GM13976 (cell line): ENCODE data around the gene RGS1.
"Not testable (repeated sequence)": the region's sequence is repeated elsewhere in the genome, so short reads cannot be mapped to it uniquely, and the experiment has no call there.

Source experiments
- DNase-seq: peaks from one replicate; pipeline ENCODE4 v3.0.0; 2012; ENCODE audit warnings: low spot score
- in situ Hi-C: fragments of 300-500 bp; cut with MboI; formaldehyde crosslinking; loops from one replicate; pipeline ENCODE4 v1.12.0; 2022; ENCODE audit warnings: low sequenced_read_pairs, mixed read lengths, inconsistent platforms; ENCODE audit not compliant: unreplicated experiment
- TF ChIP-seq, protein P1 (sequence below): IDR thresholded peaks from 2 replicates; pipeline ENCODE4 v1.5.1; 2012; ENCODE audit warnings: borderline replicate concordance, mild to moderate bottlenecking; ENCODE audit not compliant: insufficient read depth; ENCODE audit errors: extremely low read depth, missing control alignments, control extremely low read depth

RGS1 gene, protein sequence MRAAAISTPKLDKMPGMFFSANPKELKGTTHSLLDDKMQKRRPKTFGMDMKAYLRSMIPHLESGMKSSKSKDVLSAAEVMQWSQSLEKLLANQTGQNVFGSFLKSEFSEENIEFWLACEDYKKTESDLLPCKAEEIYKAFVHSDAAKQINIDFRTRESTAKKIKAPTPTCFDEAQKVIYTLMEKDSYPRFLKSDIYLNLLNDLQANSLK

DNA sequence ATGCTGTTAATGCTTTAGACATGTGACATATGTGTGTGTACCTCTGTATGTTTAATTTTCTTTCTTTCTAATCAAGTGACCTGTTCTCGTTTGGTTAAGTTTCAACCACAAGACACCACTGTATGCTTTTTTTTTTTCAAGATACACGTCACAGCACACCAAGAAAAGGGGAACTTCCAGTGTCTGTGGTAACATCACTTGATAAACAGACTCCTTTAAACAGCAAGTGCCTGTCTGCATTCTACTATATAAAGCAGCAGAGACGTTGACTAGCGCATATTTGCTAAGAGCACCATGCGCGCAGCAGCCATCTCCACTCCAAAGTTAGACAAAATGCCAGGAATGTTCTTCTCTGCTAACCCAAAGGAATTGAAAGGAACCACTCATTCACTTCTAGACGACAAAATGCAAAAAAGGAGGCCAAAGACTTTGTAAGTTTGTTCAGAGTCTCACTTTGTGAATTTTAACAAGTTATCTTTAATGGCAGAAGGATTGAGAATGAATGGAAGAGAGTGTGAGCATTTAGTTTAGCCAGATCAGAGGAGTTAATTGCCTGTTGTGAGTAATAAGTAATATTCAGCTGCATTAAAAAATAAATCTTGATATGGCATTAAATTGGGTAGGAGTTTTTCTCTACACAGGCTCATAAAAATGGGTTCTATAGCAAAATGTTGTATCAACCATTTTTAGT is at the start of gene RGS1:
TSS of gene RGS1 (plus strand) at position 275 of the 691 bp plus-strand sequence. CDS start at position 295, 20 bp downstream.
- DNase-seq: peak; percentile 44
- TF ChIP-seq, protein P1, sequence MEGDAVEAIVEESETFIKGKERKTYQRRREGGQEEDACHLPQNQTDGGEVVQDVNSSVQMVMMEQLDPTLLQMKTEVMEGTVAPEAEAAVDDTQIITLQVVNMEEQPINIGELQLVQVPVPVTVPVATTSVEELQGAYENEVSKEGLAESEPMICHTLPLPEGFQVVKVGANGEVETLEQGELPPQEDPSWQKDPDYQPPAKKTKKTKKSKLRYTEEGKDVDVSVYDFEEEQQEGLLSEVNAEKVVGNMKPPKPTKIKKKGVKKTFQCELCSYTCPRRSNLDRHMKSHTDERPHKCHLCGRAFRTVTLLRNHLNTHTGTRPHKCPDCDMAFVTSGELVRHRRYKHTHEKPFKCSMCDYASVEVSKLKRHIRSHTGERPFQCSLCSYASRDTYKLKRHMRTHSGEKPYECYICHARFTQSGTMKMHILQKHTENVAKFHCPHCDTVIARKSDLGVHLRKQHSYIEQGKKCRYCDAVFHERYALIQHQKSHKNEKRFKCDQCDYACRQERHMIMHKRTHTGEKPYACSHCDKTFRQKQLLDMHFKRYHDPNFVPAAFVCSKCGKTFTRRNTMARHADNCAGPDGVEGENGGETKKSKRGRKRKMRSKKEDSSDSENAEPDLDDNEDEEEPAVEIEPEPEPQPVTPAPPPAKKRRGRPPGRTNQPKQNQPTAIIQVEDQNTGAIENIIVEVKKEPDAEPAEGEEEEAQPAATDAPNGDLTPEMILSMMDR: no peak
- in situ Hi-C loops: no loop called here

DNA sequence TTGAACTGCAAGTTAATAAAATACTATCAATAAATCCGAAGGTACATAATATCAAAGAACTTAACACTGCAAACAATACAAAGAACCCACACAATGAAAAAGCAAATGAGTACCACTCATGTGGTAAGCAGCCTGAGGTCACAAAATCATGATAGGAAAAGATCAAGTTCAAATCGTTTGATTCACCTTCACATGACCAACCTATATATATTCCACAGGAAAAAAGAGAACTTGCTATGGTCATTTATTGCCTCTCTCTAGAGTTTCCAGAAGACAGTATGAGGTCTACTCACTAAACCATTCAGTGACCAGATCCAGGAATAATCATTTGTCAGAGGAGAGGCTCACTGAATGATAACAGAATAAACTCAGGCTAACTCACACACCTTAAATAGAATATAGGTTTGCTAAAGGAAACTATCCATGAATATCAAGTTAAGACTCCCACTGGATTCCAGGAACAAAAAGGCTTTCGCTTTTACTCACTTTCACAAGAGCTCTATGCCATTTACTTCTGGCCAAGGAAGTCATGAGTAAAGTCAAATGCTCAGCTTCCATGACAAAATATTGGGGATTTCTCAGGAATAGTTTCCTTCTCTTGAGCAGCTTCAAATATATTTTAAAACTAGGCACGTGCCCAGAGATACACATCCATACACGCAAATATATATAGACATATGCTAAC is 48.3 kb upstream of the RGS1 start:
- in situ Hi-C loops: no loop called here
- TF ChIP-seq, protein P1: no peak

DNA sequence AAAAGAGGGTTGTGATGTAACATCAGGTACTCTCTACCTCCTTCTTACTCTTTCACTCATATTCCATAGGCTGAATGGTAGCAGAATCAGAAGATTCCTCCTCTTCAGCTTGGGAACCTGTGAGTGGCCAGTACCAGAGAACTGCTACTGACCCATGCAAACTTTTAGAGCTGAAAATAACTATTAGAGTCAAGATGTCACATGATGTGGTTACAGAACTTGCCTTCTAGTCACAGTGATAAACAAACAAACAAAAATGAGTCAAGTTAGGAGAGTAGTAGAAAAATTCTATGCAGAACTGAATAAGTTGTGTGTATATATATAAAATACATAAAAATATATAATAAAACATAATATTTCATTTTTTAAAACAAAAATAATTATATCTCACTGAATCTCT is 47.6 kb upstream of the RGS1 start:
- TF ChIP-seq, protein P1: no peak
- no peak for DNase-seq
- in situ Hi-C loops: no loop called here

More for the DNA sequence above, 48.3 kb upstream of the RGS1 start:
- DNase-seq: no peak

DNA sequence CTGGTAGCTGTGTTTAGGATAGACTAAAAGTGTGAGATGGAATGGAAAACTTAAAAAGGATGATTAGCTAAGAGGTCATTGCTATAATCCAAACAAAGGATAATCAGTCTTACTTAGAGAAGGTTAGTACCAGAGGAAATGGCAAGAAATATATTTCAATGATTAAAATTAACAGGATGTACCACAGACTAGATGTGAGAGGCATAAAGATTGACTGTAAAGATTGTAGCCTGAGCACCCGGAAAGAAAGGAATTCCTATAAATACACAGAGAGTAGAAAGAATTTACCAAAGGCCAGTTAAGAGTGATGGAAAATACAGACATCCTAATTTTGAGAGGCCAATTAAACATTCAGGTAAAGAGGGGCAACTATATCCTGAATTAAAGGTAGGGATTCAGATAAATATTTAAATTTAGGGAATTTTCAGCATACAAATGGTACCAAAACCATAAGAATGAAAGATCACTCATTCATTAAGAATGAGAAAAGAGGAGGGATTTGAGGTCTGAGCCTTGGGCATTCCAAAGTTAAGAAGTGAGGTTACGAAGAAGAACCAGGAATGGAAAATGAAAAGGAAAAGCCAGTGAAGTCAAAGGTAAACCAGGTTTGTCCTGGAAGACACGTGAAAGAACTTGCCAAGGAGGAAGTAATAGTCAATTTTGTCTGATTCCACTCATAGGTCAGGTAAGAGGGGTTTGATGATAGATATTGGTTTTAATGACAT is 46.4 kb upstream of the RGS1 start:
- in situ Hi-C loops: no loop called here
- no peak for DNase-seq
- TF ChIP-seq, protein P1: no peak

DNA sequence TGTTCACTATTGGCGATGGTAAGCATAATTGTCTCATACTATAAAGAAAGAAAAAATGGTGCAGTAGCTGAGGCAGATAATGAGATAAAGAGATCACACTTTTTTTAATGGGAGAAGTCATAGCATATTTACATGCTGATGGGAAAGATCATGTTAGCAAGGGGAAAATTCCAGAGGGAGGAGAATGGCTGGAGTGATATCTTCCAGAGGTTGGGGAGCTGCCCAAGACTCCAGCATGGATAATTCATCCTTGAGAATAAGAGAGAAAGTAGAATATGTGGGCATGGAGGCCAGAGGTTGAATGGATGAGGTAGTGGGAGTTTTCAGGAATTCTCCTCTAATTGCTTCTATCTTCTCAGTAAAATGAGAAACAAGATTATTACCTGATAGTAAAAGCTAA is 45.8 kb upstream of the RGS1 start:
- TF ChIP-seq, protein P1: no peak
- DNase-seq: no peak
- in situ Hi-C loops: no loop called here

DNA sequence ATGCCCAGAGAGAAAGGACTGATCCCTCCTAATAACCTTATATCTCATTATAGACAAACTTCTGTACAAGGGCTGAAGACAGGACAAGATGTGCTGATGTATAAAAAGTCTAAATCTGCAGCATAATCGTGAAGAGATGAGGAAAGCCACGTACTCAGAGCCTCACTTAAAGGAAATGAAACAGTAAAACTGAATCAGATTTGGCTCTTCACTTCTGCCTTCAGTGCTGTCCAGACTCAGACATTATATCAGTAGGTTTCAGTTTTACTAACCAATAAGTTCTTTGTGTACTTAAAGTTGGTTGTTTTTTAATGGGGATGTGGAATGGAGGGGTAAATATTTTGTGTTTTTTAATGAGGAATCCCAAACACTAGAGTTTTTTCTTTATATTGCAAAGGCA is 45.3 kb upstream of the RGS1 start:
- DNase-seq: no peak
- in situ Hi-C loops: no loop called here
- TF ChIP-seq, protein P1: no peak

DNA sequence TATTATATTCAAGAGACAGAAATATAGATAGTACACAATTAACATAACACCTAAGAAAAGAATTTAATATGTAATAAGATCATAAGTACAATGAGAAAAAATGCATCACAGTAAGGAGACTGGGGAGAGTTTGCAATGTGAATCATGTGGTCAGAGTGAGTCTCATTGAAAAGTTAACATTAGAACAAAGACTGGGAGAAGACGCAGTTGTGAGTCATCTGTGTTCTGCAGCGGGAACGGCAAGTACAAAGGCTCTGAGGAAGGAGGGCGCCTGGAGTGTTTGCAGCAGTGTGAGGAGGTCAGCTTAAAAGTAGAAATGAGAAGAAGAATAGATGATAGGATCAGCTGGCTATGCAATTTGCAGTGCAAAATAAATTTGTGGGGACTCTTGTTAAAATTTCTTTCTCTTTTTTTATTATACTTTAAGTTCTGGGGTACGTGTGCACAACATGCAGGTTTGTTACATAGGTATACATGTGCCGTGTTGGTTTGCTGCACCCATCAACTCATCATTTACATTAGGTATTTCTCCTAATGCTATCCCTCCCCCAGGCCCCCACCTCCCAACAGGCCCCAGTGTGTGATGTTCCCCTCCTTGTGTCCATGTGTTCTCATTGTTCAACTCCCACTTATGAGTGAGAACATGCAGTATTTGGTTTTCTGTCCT is 44.4 kb upstream of the RGS1 start:
- in situ Hi-C loops, DNase-seq: not testable (repeated sequence)
